BE2C (cell line): Measurements from ENCODE around the gene INPP5A.

Source experiments
- DNase-seq: peaks from one replicate; pipeline ENCODE4 v3.0.0-alpha.2; 2020
- H3K27me3 ChIP-seq: fragments of 250-450 bp; sonication (Bioruptor Pico); 2 replicates; pipeline ENCODE4 v1.5.1; 2020; ENCODE audit warnings: mild to moderate bottlenecking
- H3K36me3 ChIP-seq: fragments of 250-450 bp; sonication (Bioruptor Pico); 2 replicates; pipeline ENCODE4 v1.5.1; 2020; ENCODE audit warnings: mild to moderate bottlenecking
- H3K4me1 ChIP-seq: fragments of 250-450 bp; sonication (Bioruptor Pico); 2 replicates; pipeline ENCODE4 v1.5.1; 2020
- H3K4me3 ChIP-seq: 2 replicates; pipeline ENCODE4 v1.5.1; 2011; ENCODE audit warnings: low read depth, low read length
- H3K9me3 ChIP-seq: fragments of 250-450 bp; sonication (Bioruptor Pico); 2 replicates; pipeline ENCODE4 v1.5.1; 2020
- TF ChIP-seq, protein P1 (sequence below): IDR thresholded peaks from 2 replicates; pipeline ENCODE4 v1.5.1; 2012; ENCODE audit warnings: mild to moderate bottlenecking, low read depth, low read length

INPP5A gene

DNA sequence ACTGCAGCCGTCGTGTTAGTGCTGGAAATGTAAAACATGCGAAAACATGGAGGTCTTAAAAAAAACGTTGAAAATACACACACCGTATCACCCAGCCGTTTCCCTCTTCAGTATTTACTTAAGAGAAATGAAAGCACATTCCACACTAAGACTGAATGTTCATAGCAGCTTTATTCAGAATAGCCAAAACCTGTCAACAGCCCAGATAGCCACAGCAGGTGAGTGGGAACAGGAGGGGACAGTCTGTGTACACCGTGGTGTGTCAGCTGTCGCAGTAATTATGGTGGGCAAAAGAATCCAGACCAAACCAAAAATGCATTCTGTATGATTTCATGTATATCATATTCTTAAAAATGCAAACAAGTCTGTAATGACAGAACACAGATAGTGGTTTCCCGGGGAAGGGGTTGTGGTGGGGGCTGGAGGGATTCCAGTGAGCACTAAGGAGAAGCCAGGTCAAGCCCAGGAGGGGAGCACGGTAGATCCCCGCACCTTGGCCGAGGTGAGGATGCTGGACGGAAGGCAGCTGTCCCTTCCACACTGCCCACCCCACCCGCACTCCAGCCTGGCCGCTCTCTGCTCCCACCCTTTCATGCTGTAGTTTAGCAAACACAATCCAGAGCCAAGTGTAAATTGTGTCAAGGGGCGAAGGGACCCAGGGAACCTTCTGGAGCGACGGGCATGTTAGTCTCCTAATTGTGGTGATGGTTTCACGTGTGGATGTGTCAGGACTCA is 124.8 kb downstream of the INPP5A start:
- no peak for DNase-seq
- TF ChIP-seq, protein P1, sequence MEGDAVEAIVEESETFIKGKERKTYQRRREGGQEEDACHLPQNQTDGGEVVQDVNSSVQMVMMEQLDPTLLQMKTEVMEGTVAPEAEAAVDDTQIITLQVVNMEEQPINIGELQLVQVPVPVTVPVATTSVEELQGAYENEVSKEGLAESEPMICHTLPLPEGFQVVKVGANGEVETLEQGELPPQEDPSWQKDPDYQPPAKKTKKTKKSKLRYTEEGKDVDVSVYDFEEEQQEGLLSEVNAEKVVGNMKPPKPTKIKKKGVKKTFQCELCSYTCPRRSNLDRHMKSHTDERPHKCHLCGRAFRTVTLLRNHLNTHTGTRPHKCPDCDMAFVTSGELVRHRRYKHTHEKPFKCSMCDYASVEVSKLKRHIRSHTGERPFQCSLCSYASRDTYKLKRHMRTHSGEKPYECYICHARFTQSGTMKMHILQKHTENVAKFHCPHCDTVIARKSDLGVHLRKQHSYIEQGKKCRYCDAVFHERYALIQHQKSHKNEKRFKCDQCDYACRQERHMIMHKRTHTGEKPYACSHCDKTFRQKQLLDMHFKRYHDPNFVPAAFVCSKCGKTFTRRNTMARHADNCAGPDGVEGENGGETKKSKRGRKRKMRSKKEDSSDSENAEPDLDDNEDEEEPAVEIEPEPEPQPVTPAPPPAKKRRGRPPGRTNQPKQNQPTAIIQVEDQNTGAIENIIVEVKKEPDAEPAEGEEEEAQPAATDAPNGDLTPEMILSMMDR: no peak
- Histone ChIP-seq H3K9me3 (no peaks in the 10 kb centered on the region), H3K27me3 (peaks cover 13% of the 10 kb centered on the region), H3K4me1 (peaks cover 10% of the 10 kb centered on the region), H3K4me3 (no peak overlapping the region), H3K36me3 (no peaks in the 10 kb centered on the region)

- Histone ChIP-seq H3K27me3 (peaks cover 13% of the 10 kb centered on the region), H3K4me3 (no peak overlapping the region), H3K9me3 (no peaks in the 10 kb centered on the region), H3K36me3 (no peaks in the 10 kb centered on the region), H3K4me1 (peaks cover 16% of the 10 kb centered on the region)
- DNase-seq: no peak
- TF ChIP-seq, protein P1: no peak
Observed at GRCh38 chr10:132663666-132664365, 126.2 kb downstream of the INPP5A start.

- no peak for DNase-seq
- Histone ChIP-seq H3K36me3 (no peaks in the 10 kb centered on the region), H3K4me1 (peaks cover 16% of the 10 kb centered on the region), H3K27me3 (peaks cover 18% of the 10 kb centered on the region), H3K4me3 (no peak overlapping the region), H3K9me3 (no peaks in the 10 kb centered on the region)
- TF ChIP-seq, protein P1: no peak
Observed at GRCh38 chr10:132664407-132664806, 126.8 kb downstream of the INPP5A start.

GRCh38 chr10:132664883-132665282 is 127.3 kb downstream of the INPP5A start:
- no peak for DNase-seq

DNA sequence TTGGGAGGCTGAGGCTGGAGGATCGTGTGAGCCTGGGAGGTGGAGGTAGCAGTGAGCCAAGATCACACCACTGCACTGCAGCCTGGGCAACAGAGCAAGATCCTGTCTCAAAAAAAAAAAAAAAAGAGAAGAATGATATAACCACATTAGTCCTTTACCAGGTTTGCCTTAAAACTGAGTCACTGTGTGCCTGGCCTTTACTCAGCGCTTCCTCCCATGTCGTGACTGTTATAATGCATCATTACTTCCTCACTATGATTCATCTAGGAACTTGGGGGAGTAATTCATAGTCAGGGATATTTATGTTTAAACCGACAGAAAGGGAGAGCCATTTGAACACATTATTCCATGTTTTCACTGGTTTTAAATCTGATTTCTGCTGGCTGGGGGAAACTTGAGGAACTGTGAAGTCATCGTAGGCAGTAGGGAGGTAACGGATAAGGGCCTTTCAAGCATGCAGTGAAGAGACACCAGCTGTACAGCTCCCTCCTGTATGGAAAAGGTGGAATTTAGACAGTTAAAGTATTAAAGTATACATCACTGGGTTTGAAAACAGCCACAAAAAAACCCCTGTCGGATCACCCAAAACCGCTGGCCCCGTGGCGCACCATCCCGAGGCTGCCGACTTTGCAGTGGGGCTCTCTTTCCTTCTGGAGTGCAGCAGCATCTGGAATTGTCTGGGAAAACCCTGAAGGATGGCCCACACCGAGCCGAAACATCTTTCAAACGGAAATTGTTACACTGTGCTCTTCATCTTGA is 128.5 kb downstream of the INPP5A start:
- Histone ChIP-seq H3K27me3 (peaks cover 18% of the 10 kb centered on the region), H3K4me1 (peaks cover 16% of the 10 kb centered on the region), H3K4me3 (peak overlapping the region; percentile 28), H3K36me3 (no peaks in the 10 kb centered on the region), H3K9me3 (no peaks in the 10 kb centered on the region)
- TF ChIP-seq, protein P1: no peak
- no peak for DNase-seq

More at GRCh38 chr10:132664883-132665282, 127.3 kb downstream of the INPP5A start:
- Histone ChIP-seq H3K4me3 (no peak overlapping the region), H3K36me3 (no peaks in the 10 kb centered on the region), H3K9me3 (no peaks in the 10 kb centered on the region), H3K4me1 (peaks cover 16% of the 10 kb centered on the region), H3K27me3 (peaks cover 18% of the 10 kb centered on the region)
- TF ChIP-seq, protein P1: no peak
